KMS-11 (cell line): ENCODE measurements around the gene MAN2B2.

Source experiments
- H2AFZ ChIP-seq: fragments of 200-600 bp; sonication (generic); 2 replicates; pipeline ENCODE4 v1.6.1; 2016; ENCODE audit warnings: antibody characterized with exemption, mixed run types, low read depth
- H3K27ac ChIP-seq: fragments of 200-600 bp; sonication (generic); 2 replicates; pipeline ENCODE4 v1.6.1; 2016; ENCODE audit warnings: mild to moderate bottlenecking, mixed run types
- H3K27me3 ChIP-seq: fragments of 200-600 bp; sonication (generic); 2 replicates; pipeline ENCODE4 v1.6.1; 2017; ENCODE audit warnings: mild to moderate bottlenecking, low read depth, mixed run types, moderate library complexity; ENCODE audit not compliant: insufficient read depth
- H3K36me3 ChIP-seq: fragments of 200-600 bp; sonication (generic); 2 replicates; pipeline ENCODE4 v1.6.1; 2017; ENCODE audit warnings: mild to moderate bottlenecking, mixed run types; ENCODE audit not compliant: insufficient read depth
- H3K4me1 ChIP-seq: fragments of 200-600 bp; sonication (generic); 2 replicates; pipeline ENCODE4 v1.6.1; 2016; ENCODE audit warnings: mild to moderate bottlenecking, low read depth, mixed run types; ENCODE audit not compliant: poor library complexity, severe bottlenecking
- H3K4me2 ChIP-seq: fragments of 200-600 bp; sonication (generic); 2 replicates; pipeline ENCODE4 v1.7.0; 2016; ENCODE audit warnings: mild to moderate bottlenecking, mixed run types
- H3K4me3 ChIP-seq: fragments of 200-600 bp; sonication (generic); IDR thresholded peaks from 2 replicates; pipeline ENCODE4 v1.6.1; 2017; ENCODE audit warnings: low read depth, low read length, mixed read lengths; ENCODE audit not compliant: insufficient read depth
- H3K79me2 ChIP-seq: fragments of 200-600 bp; sonication (generic); 2 replicates; pipeline ENCODE4 v1.6.1; 2016; ENCODE audit warnings: low read depth, mixed run types; ENCODE audit not compliant: insufficient read depth
- H3K9ac ChIP-seq: fragments of 200-600 bp; sonication (generic); 2 replicates; pipeline ENCODE4 v1.6.1; 2016; ENCODE audit warnings: mild to moderate bottlenecking, mixed run types
- H4K20me1 ChIP-seq: fragments of 200-600 bp; sonication (generic); 2 replicates; pipeline ENCODE4 v1.6.1; 2016; ENCODE audit warnings: mild to moderate bottlenecking, mixed run types; ENCODE audit not compliant: insufficient read depth
- CTCF ChIP-seq: fragments of 200-600 bp; sonication (generic); conservative IDR thresholded peaks from 2 replicates; pipeline ENCODE4 v1.6.1; 2017; ENCODE audit warnings: low read depth, mild to moderate bottlenecking, antibody characterized with exemption, low read length, moderate library complexity, mixed read lengths

The MAN2B2 gene

GRCh38 chr4:6660430-6660829 lies 85.4 kb downstream of the MAN2B2 start:
- H4K20me1 ChIP-seq: no peaks in the 10 kb centered on the region
- H3K79me2 ChIP-seq: no peaks in the 10 kb centered on the region
- no peak overlapping the region for H3K4me3 ChIP-seq
- no peak overlapping the region for H3K4me2 ChIP-seq
- no peak overlapping the region for H2AFZ ChIP-seq
- no peaks in the 10 kb centered on the region for H3K36me3 ChIP-seq
- no peaks in the 10 kb centered on the region for H3K4me1 ChIP-seq
- no peak for TF ChIP-seq CTCF
- no peak overlapping the region for H3K27ac ChIP-seq
- H3K27me3 ChIP-seq: no peaks in the 10 kb centered on the region
- no peak overlapping the region for H3K9ac ChIP-seq

GRCh38 chr4:6662591-6662990 lies 87.6 kb downstream of the MAN2B2 start:
- H4K20me1 ChIP-seq: no peaks in the 10 kb centered on the region
- H2AFZ ChIP-seq: no peak overlapping the region
- H3K4me2 ChIP-seq: no peak overlapping the region
- H3K27ac ChIP-seq: no peak overlapping the region
- TF ChIP-seq CTCF: no peak
- H3K79me2 ChIP-seq: no peaks in the 10 kb centered on the region
- H3K36me3 ChIP-seq: no peaks in the 10 kb centered on the region
- no peaks in the 10 kb centered on the region for H3K4me1 ChIP-seq
- H3K4me3 ChIP-seq: no peak overlapping the region
- no peaks in the 10 kb centered on the region for H3K27me3 ChIP-seq
- no peak overlapping the region for H3K9ac ChIP-seq

- no peak overlapping the region for H2AFZ ChIP-seq
- no peaks in the 10 kb centered on the region for H3K4me1 ChIP-seq
- H3K36me3 ChIP-seq: no peaks in the 10 kb centered on the region
- H3K27me3 ChIP-seq: no peaks in the 10 kb centered on the region
- H3K27ac ChIP-seq: no peak overlapping the region
- no peak overlapping the region for H3K4me2 ChIP-seq
- no peaks in the 10 kb centered on the region for H4K20me1 ChIP-seq
- no peak overlapping the region for H3K9ac ChIP-seq
- H3K79me2 ChIP-seq: no peaks in the 10 kb centered on the region
- no peak for TF ChIP-seq CTCF
- no peak overlapping the region for H3K4me3 ChIP-seq
These were observed 88.8 kb downstream of the MAN2B2 start for GRCh38 chr4:6663596-6664393.

DNA sequence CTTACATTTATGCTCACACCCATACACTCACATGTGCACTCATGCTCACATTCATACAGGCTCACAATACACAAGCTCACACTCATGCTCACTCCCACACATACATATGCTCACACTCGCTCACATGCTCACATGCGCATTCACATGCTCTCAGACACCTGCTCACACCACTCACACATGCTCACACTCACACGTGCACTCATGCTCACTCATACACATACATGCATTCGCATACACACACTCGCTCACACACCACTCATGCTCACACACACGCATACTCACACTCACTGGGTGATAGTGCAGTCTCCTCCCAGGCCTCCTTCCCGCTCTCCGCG lies 90.3 kb downstream of the MAN2B2 start:
- Histone ChIP-seq H2AFZ (no peak overlapping the region), H3K27ac (no peak overlapping the region), H4K20me1 (no peaks in the 10 kb centered on the region), H3K4me1 (no peaks in the 10 kb centered on the region), H3K9ac (no peak overlapping the region), H3K27me3 (no peaks in the 10 kb centered on the region), H3K4me2 (no peak overlapping the region), H3K79me2 (no peaks in the 10 kb centered on the region), H3K36me3 (no peaks in the 10 kb centered on the region), H3K4me3 (no peak overlapping the region)
- no peak for TF ChIP-seq CTCF
